ENCODE results near the gene ZNF22. TPM values are rescaled to one million over a fixed set of nuclear protein-coding genes. Genes with fewer than 3 reads are reported as not detected.

Gene ZNF22
- total RNA-seq, 1 experiment from 2014 or later: 36.9 TPM

- H3K4me2 ChIP-seq (ENCODE audit: insufficient read depth, insufficient read length, low read length): no peak overlapping the region
- no peak overlapping the region for H3K18ac ChIP-seq (ENCODE audit: insufficient read length, low read depth, low read length)
- H4K8ac ChIP-seq (replicated peaks; ENCODE audit: insufficient read length, low read depth, low read length): no peak overlapping the region
- peaks cover 7% of the 10 kb centered on the region for H3K27me3 Mint-ChIP-seq (ENCODE audit: low read depth)
- H3K27me3 ChIP-seq (ENCODE audit: insufficient read depth, low read length): no peaks in the 10 kb centered on the region
- H3K36me3 Mint-ChIP-seq (ENCODE audit: insufficient read depth in 1 of 3, low read depth in 3 of 3): peaks cover 0 to 3% (median 0%) of the 10 kb centered on the region in 3 experiments; a peak in 1 of 7 replicates
- no peak overlapping the region for H3K23ac ChIP-seq (ENCODE audit: insufficient read length, low read depth, low read length)
- no peak overlapping the region for H3K4ac ChIP-seq (ENCODE audit: low read depth, low read length)
- H2BK15ac ChIP-seq (ENCODE audit: low read depth, low read length): no peak overlapping the region
- no peak overlapping the region for H3K56ac ChIP-seq (ENCODE audit: insufficient read length, low read depth, low read length)
- H3K23me2 ChIP-seq (ENCODE audit: insufficient read length, low read depth, low read length, poor library complexity, severe bottlenecking): peaks cover 4% of the 10 kb centered on the region
- no CpG with 5 or more reads among the region's 4 CpGs for WGBS (ENCODE audit: extremely low coverage, insufficient read length, low lambda C conversion rate)
- H3K4me1 Mint-ChIP-seq: peaks cover 64 to 65% of the 10 kb centered on the region in 2 experiments
- H2AK5ac ChIP-seq (ENCODE audit: insufficient read length, low read length): no peak overlapping the region
- no peak overlapping the region for H3K27ac ChIP-seq (ENCODE audit: insufficient read length, low read depth, low read length)
- no peaks in the 10 kb centered on the region for H3K9me3 ChIP-seq (ENCODE audit: control insufficient read depth, low read depth, low read length)
- no peak overlapping the region for H3K9ac ChIP-seq (ENCODE audit: extremely low read depth, insufficient read length, low read length)
- H4K20me1 ChIP-seq (ENCODE audit: control insufficient read depth, insufficient read depth, insufficient read length): no peaks in the 10 kb centered on the region
- H3T11ph ChIP-seq (ENCODE audit: low read length): no peak overlapping the region
- H4K5ac ChIP-seq (ENCODE audit: insufficient read length, low read depth, low read length): no peak overlapping the region
- no peaks in the 10 kb centered on the region for H3K79me1 ChIP-seq (ENCODE audit: insufficient read depth, low read depth, low read length, poor library complexity, severe bottlenecking)
- H3K79me2 ChIP-seq (ENCODE audit: insufficient read depth, low read length): no peaks in the 10 kb centered on the region
- H2BK20ac ChIP-seq (ENCODE audit: low read depth, low read length, poor library complexity, severe bottlenecking): no peak overlapping the region
- TF ChIP-seq CTCF (conservative IDR thresholded peaks at IDR 0.05): no peak
- H2BK12ac ChIP-seq (ENCODE audit: insufficient read length, low read depth, low read length): no peak overlapping the region
- H4K91ac ChIP-seq (ENCODE audit: insufficient read length, low read depth, low read length): no peak overlapping the region
- no peak for DNase-seq
- H3K27ac Mint-ChIP-seq: peak overlapping the region in 2 of 3 experiments; percentile 55 to 77; a peak in 2 of 7 replicates
- H2AFZ ChIP-seq (ENCODE audit: low read length): no peak overlapping the region
- peaks cover 14% of the 10 kb centered on the region for H3K4me1 ChIP-seq (ENCODE audit: insufficient read depth, low read length)
- peak overlapping the region; percentile 41 to 60; a peak in 4 of 5 replicates for H3K4me3 Mint-ChIP-seq
- H3K14ac ChIP-seq (ENCODE audit: insufficient read depth, low read length): no peak overlapping the region
- no peak overlapping the region for H2BK5ac ChIP-seq (ENCODE audit: insufficient read length, low read length)
- H2BK120ac ChIP-seq (ENCODE audit: low read depth, low read length, poor library complexity, severe bottlenecking): no peak overlapping the region
- H3K9me3 Mint-ChIP-seq: no peaks in the 10 kb centered on the region
These were observed 22.5 kb upstream of the ZNF22 start for GRCh38 chr10:44978213-44978569.

Measured in H9 (cell line).